Neural cell (in vitro differentiated cells): ENCODE data around the gene VAT1L. TPM values are rescaled to one million over a fixed set of nuclear protein-coding genes. Genes with fewer than 3 reads are reported as not detected.

ENCODE experiments used
- H2AFZ ChIP-seq: fragments of 200-600, 300-800 bp; sonication (generic), shearing (Covaris generic); 2 replicates; pipeline ENCODE4 v1.6.0; 2014; ENCODE audit warnings: low read depth, mild to moderate bottlenecking, antibody characterized with exemption, low read length, moderate library complexity
- H3F3A ChIP-seq: fragments of 200-600 bp; shearing (Covaris generic); 2 replicates; pipeline ENCODE4 v1.6.1; 2016; ENCODE audit warnings: mild to moderate bottlenecking, moderate library complexity, mixed read lengths, antibody characterized with exemption, low read length; ENCODE audit not compliant: insufficient read depth, poor library complexity, severe bottlenecking
- H3K27ac ChIP-seq: fragments of 200-600, 300-800 bp; sonication (generic), shearing (Covaris generic); 2 replicates; pipeline ENCODE4 v1.5.1; 2014; ENCODE audit warnings: mild to moderate bottlenecking, low read length, moderate library complexity
- H3K27me3 ChIP-seq: fragments of 300-800, 200-600 bp; sonication (generic), shearing (Covaris generic); 2 replicates; pipeline ENCODE4 v1.6.0; 2014; ENCODE audit warnings: mild to moderate bottlenecking, low read depth, low read length, moderate library complexity; ENCODE audit not compliant: insufficient read depth
- H3K36me3 ChIP-seq: fragments of 300-800, 200-600 bp; sonication (generic), shearing (Covaris generic); 2 replicates; pipeline ENCODE4 v1.5.1; 2014; ENCODE audit warnings: mild to moderate bottlenecking, antibody characterized with exemption, low read length, moderate library complexity; ENCODE audit not compliant: insufficient read depth
- H3K4me2 ChIP-seq: fragments of 300-800, 200-600 bp; sonication (generic), shearing (Covaris generic); 2 replicates; pipeline ENCODE4 v1.6.0; 2014; ENCODE audit warnings: mild to moderate bottlenecking, low read length
- H3K4me3 ChIP-seq: fragments of 300-800, 200-600 bp; sonication (generic), shearing (Covaris generic); 2 replicates; pipeline ENCODE4 v1.5.1; 2014; ENCODE audit warnings: mild to moderate bottlenecking, low read length, moderate library complexity
- H3K79me2 ChIP-seq: fragments of 200-600 bp; shearing (Covaris generic); replicated peaks from 2 replicates; pipeline ENCODE4 v1.6.0; 2014; ENCODE audit warnings: mild to moderate bottlenecking, low read length, moderate library complexity; ENCODE audit not compliant: insufficient read depth
- H3K9ac ChIP-seq: fragments of 300-800, 200-600 bp; sonication (generic), shearing (Covaris generic); 2 replicates; pipeline ENCODE4 v1.6.1; 2016; ENCODE audit warnings: mild to moderate bottlenecking, low read length, mixed read lengths
- H3K9me2 ChIP-seq: fragments of 200-600 bp; shearing (Covaris generic); 2 replicates; pipeline ENCODE4 v1.6.1; 2016; ENCODE audit warnings: mild to moderate bottlenecking, low read length, mixed read lengths; ENCODE audit not compliant: insufficient read depth
- H3K9me3 ChIP-seq: fragments of 200-600, 300-800 bp; sonication (generic), shearing (Covaris generic); 2 replicates; pipeline ENCODE4 v1.6.1; 2016; ENCODE audit warnings: mild to moderate bottlenecking, mixed run types, low read length, moderate library complexity, mixed read lengths
- H4K20me1 ChIP-seq: fragments of 200-600 bp; shearing (Covaris generic); 2 replicates; pipeline ENCODE4 v1.6.1; 2016; ENCODE audit warnings: mild to moderate bottlenecking, mixed run types; ENCODE audit not compliant: insufficient read depth
- EP300 ChIP-seq: fragments of 450-650 bp; conservative IDR thresholded peaks from 2 replicates; pipeline ENCODE4 v1.6.1; 2014; ENCODE audit warnings: antibody characterized with exemption, mild to moderate bottlenecking, moderate library complexity; ENCODE audit not compliant: poor library complexity, severe bottlenecking
- EZH2 ChIP-seq: fragments of 200-600, 300-800 bp; shearing (Covaris generic), sonication (generic); IDR thresholded peaks from 2 replicates; pipeline ENCODE4 v1.6.1; 2014; ENCODE audit warnings: antibody characterized with exemption, low read length, borderline replicate concordance, mild to moderate bottlenecking; ENCODE audit not compliant: insufficient read depth, poor library complexity, severe bottlenecking
- MXI1 ChIP-seq: fragments of 450-650 bp; conservative IDR thresholded peaks from 2 replicates; pipeline ENCODE4 v1.6.1; 2014; ENCODE audit warnings: antibody characterized with exemption, mild to moderate bottlenecking; ENCODE audit not compliant: poor library complexity, severe bottlenecking
- POLR2AphosphoS5 ChIP-seq: IDR thresholded peaks from 2 replicates; pipeline ENCODE4 v1.6.1; 2012
- RAD21 ChIP-seq: fragments of 450-650 bp; conservative IDR thresholded peaks from 2 replicates; pipeline ENCODE4 v1.6.1; 2014; ENCODE audit warnings: antibody characterized with exemption, mild to moderate bottlenecking, moderate library complexity
- SMC3 ChIP-seq: fragments of 450-650 bp; conservative IDR thresholded peaks from 2 replicates; pipeline ENCODE4 v1.6.1; 2014; ENCODE audit warnings: antibody characterized with exemption, mild to moderate bottlenecking, moderate library complexity; ENCODE audit not compliant: poor library complexity
- TAF1 ChIP-seq: IDR thresholded peaks from 2 replicates; pipeline ENCODE4 v1.6.1; 2012; ENCODE audit warnings: low read depth
- polyA plus RNA-seq: library from polyadenylated mRNA; depleted of rRNA; stranded (reverse); fragments of >200 nt; gene quantifications from 2 replicates; pipeline ENCODE4 v1.2.3, GENCODE V29; 2014
- TF ChIP-seq, protein P1 (sequence below): IDR thresholded peaks from 2 replicates; pipeline ENCODE4 v1.6.1; 2012; ENCODE audit warnings: borderline replicate concordance
- TF ChIP-seq, protein P2 (sequence below): fragments of 450-650 bp; IDR thresholded peaks from 2 replicates; pipeline ENCODE4 v1.5.1; 2014; ENCODE audit warnings: antibody characterized with exemption, mild to moderate bottlenecking, moderate library complexity; ENCODE audit not compliant: poor library complexity, severe bottlenecking

Gene VAT1L
- polyA plus RNA-seq, 1 donor from 2014 or later = 54.5 TPM

DNA sequence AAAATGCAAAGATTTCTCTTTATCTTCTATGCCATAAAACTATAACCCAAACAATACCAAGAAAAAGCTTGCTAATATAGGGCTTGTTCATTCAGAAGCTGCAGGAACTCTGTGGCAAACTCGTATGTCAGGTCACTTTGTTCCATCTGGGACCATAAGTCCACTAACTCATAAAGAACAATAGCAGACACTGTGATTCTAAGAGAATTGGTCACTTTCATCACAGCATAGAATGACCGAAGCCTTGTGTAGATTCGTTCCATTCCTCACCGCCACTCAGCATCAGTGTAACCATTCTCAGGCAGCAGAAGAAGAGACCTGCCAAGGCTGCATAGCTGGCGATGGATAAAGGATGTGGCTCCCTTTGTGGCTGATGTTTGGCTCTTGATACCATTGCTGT is 30.3 kb upstream of the VAT1L start:
- Histone ChIP-seq H3K4me3 (no peak overlapping the region), H3K4me2 (no peak overlapping the region), H3K9me2 (no peaks in the 10 kb centered on the region), H3K27ac (no peak overlapping the region), H3K27me3 (no peaks in the 10 kb centered on the region), H3K9ac (no peak overlapping the region), H2AFZ (no peak overlapping the region), H3K36me3 (no peaks in the 10 kb centered on the region), H3K9me3 (no peaks in the 10 kb centered on the region), H3K79me2 (no peaks in the 10 kb centered on the region), H4K20me1 (no peaks in the 10 kb centered on the region), H3F3A (no peaks in the 10 kb centered on the region)
- TF ChIP-seq EZH2 = no peak
- TF ChIP-seq SMC3 = no peak
- no peak for TF ChIP-seq RAD21
- TF ChIP-seq, protein P1, sequence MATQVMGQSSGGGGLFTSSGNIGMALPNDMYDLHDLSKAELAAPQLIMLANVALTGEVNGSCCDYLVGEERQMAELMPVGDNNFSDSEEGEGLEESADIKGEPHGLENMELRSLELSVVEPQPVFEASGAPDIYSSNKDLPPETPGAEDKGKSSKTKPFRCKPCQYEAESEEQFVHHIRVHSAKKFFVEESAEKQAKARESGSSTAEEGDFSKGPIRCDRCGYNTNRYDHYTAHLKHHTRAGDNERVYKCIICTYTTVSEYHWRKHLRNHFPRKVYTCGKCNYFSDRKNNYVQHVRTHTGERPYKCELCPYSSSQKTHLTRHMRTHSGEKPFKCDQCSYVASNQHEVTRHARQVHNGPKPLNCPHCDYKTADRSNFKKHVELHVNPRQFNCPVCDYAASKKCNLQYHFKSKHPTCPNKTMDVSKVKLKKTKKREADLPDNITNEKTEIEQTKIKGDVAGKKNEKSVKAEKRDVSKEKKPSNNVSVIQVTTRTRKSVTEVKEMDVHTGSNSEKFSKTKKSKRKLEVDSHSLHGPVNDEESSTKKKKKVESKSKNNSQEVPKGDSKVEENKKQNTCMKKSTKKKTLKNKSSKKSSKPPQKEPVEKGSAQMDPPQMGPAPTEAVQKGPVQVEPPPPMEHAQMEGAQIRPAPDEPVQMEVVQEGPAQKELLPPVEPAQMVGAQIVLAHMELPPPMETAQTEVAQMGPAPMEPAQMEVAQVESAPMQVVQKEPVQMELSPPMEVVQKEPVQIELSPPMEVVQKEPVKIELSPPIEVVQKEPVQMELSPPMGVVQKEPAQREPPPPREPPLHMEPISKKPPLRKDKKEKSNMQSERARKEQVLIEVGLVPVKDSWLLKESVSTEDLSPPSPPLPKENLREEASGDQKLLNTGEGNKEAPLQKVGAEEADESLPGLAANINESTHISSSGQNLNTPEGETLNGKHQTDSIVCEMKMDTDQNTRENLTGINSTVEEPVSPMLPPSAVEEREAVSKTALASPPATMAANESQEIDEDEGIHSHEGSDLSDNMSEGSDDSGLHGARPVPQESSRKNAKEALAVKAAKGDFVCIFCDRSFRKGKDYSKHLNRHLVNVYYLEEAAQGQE = no peak
- TF ChIP-seq MXI1 = no peak
- TF ChIP-seq TAF1 = no peak
- TF ChIP-seq, protein P2, sequence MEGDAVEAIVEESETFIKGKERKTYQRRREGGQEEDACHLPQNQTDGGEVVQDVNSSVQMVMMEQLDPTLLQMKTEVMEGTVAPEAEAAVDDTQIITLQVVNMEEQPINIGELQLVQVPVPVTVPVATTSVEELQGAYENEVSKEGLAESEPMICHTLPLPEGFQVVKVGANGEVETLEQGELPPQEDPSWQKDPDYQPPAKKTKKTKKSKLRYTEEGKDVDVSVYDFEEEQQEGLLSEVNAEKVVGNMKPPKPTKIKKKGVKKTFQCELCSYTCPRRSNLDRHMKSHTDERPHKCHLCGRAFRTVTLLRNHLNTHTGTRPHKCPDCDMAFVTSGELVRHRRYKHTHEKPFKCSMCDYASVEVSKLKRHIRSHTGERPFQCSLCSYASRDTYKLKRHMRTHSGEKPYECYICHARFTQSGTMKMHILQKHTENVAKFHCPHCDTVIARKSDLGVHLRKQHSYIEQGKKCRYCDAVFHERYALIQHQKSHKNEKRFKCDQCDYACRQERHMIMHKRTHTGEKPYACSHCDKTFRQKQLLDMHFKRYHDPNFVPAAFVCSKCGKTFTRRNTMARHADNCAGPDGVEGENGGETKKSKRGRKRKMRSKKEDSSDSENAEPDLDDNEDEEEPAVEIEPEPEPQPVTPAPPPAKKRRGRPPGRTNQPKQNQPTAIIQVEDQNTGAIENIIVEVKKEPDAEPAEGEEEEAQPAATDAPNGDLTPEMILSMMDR = no peak
- TF ChIP-seq POLR2AphosphoS5 = no peak
- TF ChIP-seq EP300 = no peak

DNA sequence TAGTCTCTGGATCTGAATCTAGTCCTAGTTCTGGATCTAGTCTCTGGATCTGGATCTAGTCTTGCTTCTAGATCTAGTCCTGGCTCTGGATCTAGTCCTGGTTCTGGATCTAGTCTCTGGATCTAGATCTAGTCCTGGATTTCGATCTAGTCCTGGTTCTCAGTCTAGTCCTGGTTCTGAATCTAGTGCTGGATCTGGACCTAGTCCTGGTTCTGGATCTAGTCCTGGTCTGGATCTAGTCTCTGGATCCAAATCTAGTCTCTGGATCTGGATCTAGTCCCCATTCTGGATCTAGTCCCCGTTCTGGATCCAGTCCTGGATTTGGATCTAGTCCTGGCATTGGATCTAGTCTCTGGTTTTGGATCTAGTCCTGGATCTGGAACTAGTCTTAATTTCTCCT is 29.9 kb upstream of the VAT1L start:
- Histone ChIP-seq H3K4me3 (no peak overlapping the region), H3K36me3 (no peaks in the 10 kb centered on the region), H2AFZ (no peak overlapping the region), H3K27me3 (no peaks in the 10 kb centered on the region), H3K9me2 (no peaks in the 10 kb centered on the region), H3K79me2 (no peaks in the 10 kb centered on the region), H3K27ac (no peak overlapping the region), H3K9ac (no peak overlapping the region), H4K20me1 (no peaks in the 10 kb centered on the region), H3K9me3 (no peaks in the 10 kb centered on the region), H3K4me2 (no peak overlapping the region), H3F3A (no peaks in the 10 kb centered on the region)
- TF ChIP-seq SMC3 (no peak), MXI1 (no peak), EZH2 (no peak), TAF1 (no peak), POLR2AphosphoS5 (no peak), EP300 (no peak), RAD21 (no peak)
- TF ChIP-seq, protein P1 = no peak
- TF ChIP-seq, protein P2 = no peak
